OCI-LY7 (cell line): Measurements from ENCODE around the gene LRP8. TPM values are rescaled to one million over a fixed set of nuclear protein-coding genes. Genes with fewer than 3 reads are reported as not detected.
A peak's percentile ranks its signal among the peaks of the same experiment; 100 is the strongest.

Source experiments
- BruUV-seq: library from RNA; stranded (reverse); fragments of 400-500 nt; replicated peaks from 2 replicates; lab custom pipeline; 2021; lab: Mats Ljungman, UMichigan
- CTCF ChIA-PET: fragments of 300-600 bp; sonication (Branson Sonifier 250); formaldehyde crosslinking; loops from one replicate; lab custom pipeline; 2022; ENCODE audit warnings: antibody characterized with exemption; ENCODE audit not compliant: unreplicated experiment; lab: Charles Lee
- POLR2A ChIA-PET: fragments of 300-600 bp; sonication (Branson Sonifier 250); formaldehyde crosslinking; loops from one replicate; lab custom pipeline; 2022; ENCODE audit warnings: antibody characterized with exemption; lab: Charles Lee
- DNase-seq: peaks from one replicate; pipeline ENCODE4 v3.0.0-alpha.2; 2015; ENCODE audit warnings: low spot score
- H2AFZ ChIP-seq: fragments of 200-600 bp; sonication (generic), shearing (Covaris generic); 2 replicates; pipeline ENCODE4 v1.6.1; 2014; ENCODE audit warnings: mild to moderate bottlenecking, antibody characterized with exemption, low read length, moderate library complexity
- H3K27ac ChIP-seq: fragments of 200-600 bp; sonication (generic); 2 replicates; pipeline ENCODE4 v1.5.1; 2014; ENCODE audit warnings: mixed run types, low read depth, mild to moderate bottlenecking, moderate library complexity, low read length, inconsistent platforms; ENCODE audit not compliant: poor library complexity, severe bottlenecking
- H3K36me3 ChIP-seq: fragments of 200-600 bp; sonication (generic); 2 replicates; pipeline ENCODE4 v1.6.1; 2014; ENCODE audit warnings: mild to moderate bottlenecking, antibody characterized with exemption, low read length, moderate library complexity, mixed read lengths; ENCODE audit not compliant: insufficient read depth
- H3K4me1 ChIP-seq: fragments of 200-600 bp; sonication (generic); 2 replicates; pipeline ENCODE4 v1.5.1; 2014; ENCODE audit warnings: mild to moderate bottlenecking, low read length; ENCODE audit not compliant: insufficient read depth, poor library complexity, severe bottlenecking
- H3K4me2 ChIP-seq: fragments of 200-600 bp; sonication (generic); 2 replicates; pipeline ENCODE4 v1.6.1; 2014; ENCODE audit warnings: mild to moderate bottlenecking, low read length
- H3K4me3 ChIP-seq: fragments of 200-600 bp; sonication (generic); 2 replicates; pipeline ENCODE4 v1.5.1; 2014; ENCODE audit warnings: mild to moderate bottlenecking, low read depth, low read length; ENCODE audit not compliant: poor library complexity, severe bottlenecking
- H3K79me2 ChIP-seq: fragments of 200-600 bp; sonication (generic); 2 replicates; pipeline ENCODE4 v1.6.1; 2016; ENCODE audit warnings: low read depth, mild to moderate bottlenecking, low read length, moderate library complexity, mixed read lengths; ENCODE audit not compliant: insufficient read depth
- H3K9me2 ChIP-seq: fragments of 200-600 bp; sonication (generic); 2 replicates; pipeline ENCODE4 v1.6.1; 2016; ENCODE audit warnings: mild to moderate bottlenecking, low read length, mixed read lengths; ENCODE audit not compliant: insufficient read depth
- H3K9me3 ChIP-seq: fragments of 200-600 bp; sonication (generic); 2 replicates; pipeline ENCODE4 v1.6.1; 2014; ENCODE audit warnings: mild to moderate bottlenecking, mixed run types, low read length, mixed read lengths
- H4K20me1 ChIP-seq: fragments of 200-600 bp; sonication (generic); 2 replicates; pipeline ENCODE4 v1.6.1; 2014; ENCODE audit warnings: mild to moderate bottlenecking, antibody characterized with exemption, low read length, moderate library complexity, mixed read lengths; ENCODE audit not compliant: insufficient read depth
- CTCF ChIP-seq: fragments of 200-600 bp; sonication (generic); conservative IDR thresholded peaks from 2 replicates; pipeline ENCODE4 v1.5.1; 2014; ENCODE audit warnings: mild to moderate bottlenecking, antibody characterized with exemption, low read length, moderate library complexity, mixed read lengths
- EZH2phosphoT487 ChIP-seq: fragments of 200-600 bp; sonication (generic); IDR thresholded peaks from 2 replicates; pipeline ENCODE4 v1.6.1; 2018; ENCODE audit warnings: low read depth, borderline replicate concordance, mild to moderate bottlenecking, mixed run types, antibody characterized with exemption, low read length, moderate library complexity, mixed read lengths
- intact Hi-C: fragments of 100-400 bp; cut with micrococcal nuclease; formaldehyde crosslinking; loops from one replicate; pipeline ENCODE4 v1.10.0; 2022; ENCODE audit not compliant: unreplicated experiment
- total RNA-seq, 2 experiments: library from RNA; depleted of rRNA in 1 of 2; stranded (reverse); fragments of >200 nt in 1 of 2; shearing (Covaris generic) in 1 of 2; gene quantifications; 2 replicates each; pipeline ENCODE4 v1.2.3, GENCODE V29; 2014 to 2022

LRP8 gene
- total RNA-seq, 2 experiments from 2014 or later, result 65.6 to 70.0 TPM

DNA sequence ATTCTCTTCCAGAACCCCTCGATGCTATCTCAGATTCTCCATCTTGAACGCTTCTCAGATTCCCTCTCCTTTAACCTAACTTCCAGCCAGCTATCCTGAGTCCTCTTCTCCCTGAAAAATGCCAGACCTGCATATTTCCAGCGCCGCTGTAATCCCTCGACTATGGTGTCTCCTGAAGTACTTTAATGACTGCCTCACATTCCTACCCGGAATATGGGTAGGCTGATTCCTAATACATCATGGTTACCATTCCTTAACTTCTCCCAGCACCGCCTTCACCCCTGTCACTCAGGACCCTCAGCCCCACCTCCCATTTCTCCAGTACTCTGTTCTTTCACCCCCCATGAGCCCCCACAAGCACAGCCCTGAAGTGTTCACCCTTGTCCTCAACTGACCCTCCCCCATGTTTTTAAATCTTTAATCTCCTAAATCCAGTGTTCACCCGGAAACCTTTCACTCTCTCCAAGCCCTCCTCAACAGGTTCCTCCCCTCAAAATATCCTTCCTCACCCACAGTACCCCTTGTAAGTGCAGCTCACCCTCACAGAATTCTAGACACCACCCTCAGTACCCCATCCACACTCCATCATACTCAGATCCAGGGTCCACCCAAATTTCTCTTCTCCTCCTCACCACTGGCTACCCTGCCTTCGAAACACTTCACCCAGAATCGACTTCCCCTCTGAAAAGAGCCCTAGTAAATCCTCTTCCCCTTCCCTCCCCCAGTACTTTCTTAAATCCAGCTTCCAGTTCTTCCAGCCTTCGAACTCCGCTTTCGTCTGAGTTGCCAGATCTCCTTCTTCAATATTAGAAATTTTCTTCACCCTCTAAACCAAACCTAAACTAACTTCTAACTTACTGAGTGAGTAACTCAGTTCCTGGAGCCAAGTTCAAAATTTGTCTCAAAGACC lies 130.3 kb downstream of the LRP8 start:
- Histone ChIP-seq H3K36me3 (peaks cover 21% of the 10 kb centered on the region), H3K9me3 (no peaks in the 10 kb centered on the region), H3K27ac (peak overlapping the region; percentile 56), H2AFZ (peak overlapping the region; percentile 86; the same call in 1 of the 2 replicates), H3K4me3 (peak overlapping the region; percentile 78), H3K79me2 (peaks cover 16% of the 10 kb centered on the region; the same call in 1 of the 2 replicates), H3K4me2 (peak overlapping the region; percentile 94), H3K9me2 (no peaks in the 10 kb centered on the region), H3K4me1 (peaks cover 20% of the 10 kb centered on the region), H4K20me1 (no peaks in the 10 kb centered on the region)
- TF ChIP-seq CTCF (no peak), EZH2phosphoT487 (no peak)
- no peak for DNase-seq
- TSS peak; percentile 72 for BruUV-seq
- intact Hi-C loops, result loop anchor here (5.0 kb wide), 1 partner anchor 500 kb away; the partner anchor contains the start of gene COA7
- POLR2A ChIA-PET, result interaction anchor here (0.5 kb wide), 1 partner anchor 1694 kb away, joined by 4 read pairs; no protein-coding TSS in a partner anchor
- CTCF ChIA-PET, result no interaction called here

DNA sequence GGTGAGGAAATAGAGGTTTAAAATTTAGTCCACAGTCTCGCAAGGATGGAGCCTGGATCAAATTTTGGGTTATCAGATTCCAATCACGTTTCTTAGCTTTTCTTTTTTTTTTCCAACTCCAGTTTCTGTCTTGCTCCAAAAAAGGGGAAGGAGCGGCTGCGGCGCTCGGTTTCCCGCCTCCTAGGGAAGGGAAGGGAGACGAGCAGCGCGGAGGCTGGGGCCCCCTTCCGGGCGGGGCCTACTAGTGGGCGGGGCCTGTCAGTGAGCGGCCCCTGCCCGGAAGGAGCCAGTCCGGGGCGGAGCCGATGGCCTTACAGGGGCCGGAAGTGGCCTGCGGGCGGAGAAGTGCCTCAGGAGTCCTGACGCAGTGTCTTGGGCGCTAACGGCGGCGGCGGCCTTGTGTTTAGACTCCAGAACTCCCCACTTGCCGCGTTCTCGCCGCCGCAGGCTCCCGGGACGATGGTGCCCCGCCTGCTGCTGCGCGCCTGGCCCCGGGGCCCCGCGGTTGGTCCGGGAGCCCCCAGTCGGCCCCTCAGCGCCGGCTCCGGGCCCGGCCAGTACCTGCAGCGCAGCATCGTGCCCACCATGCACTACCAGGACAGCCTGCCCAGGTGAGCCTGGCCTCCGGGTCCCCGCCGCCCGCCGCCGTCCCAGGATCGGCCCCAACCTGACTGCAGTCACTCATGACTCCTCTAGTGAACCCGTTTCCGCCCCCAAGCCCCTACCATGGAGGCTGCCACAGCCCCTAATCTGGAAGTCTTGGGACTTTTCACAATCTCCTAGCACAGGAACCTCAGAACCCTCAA lies 131.2 kb downstream of the LRP8 start, which contains the start of gene CPT2:
Gene CPT2, plus strand, starts transcription at position 340 of the 806 bp plus-strand sequence. Its CDS starts 120 bp downstream, at position 460.
- intact Hi-C loops, result loop anchor here (5.0 kb wide), 1 partner anchor 499 kb away; the partner anchor contains the start of gene COA7
- DNase-seq, result peak; percentile 95
- H4K20me1 ChIP-seq, result no peaks in the 10 kb centered on the region
- H2AFZ ChIP-seq, result peak within 1 kb of the TSS; percentile 86; the same call in 1 of the 2 replicates
- peaks cover 20% of the 10 kb centered on the region for H3K4me1 ChIP-seq
- H3K79me2 ChIP-seq, result peaks cover 16% of the 10 kb centered on the region; the same call in 1 of the 2 replicates
- CTCF ChIA-PET, result no interaction called here
- peak within 1 kb of the TSS; percentile 78 for H3K4me3 ChIP-seq
- POLR2A ChIA-PET, result interaction anchor here (1.1 to 1.3 kb wide), 2 partner anchors 10 to 23 kb away, joined by 3 to 6 read pairs; no protein-coding TSS in a partner anchor
- TF ChIP-seq CTCF (no peak), EZH2phosphoT487 (no peak)
- H3K9me2 ChIP-seq, result no peaks in the 10 kb centered on the region
- H3K4me2 ChIP-seq, result peak within 1 kb of the TSS; percentile 94
- H3K27ac ChIP-seq, result peak within 1 kb of the TSS; percentile 56
- peaks cover 12% of the 10 kb centered on the region for H3K36me3 ChIP-seq
- no peaks in the 10 kb centered on the region for H3K9me3 ChIP-seq
- BruUV-seq, result no TSS peak
